Measurements from ENCODE around the gene EMILIN3. TPM values are rescaled to one million over a fixed set of nuclear protein-coding genes. Genes with fewer than 3 reads are reported as not detected.

Gene EMILIN3
- total RNA-seq, 1 experiment from 2014 or later, result 5.9 TPM

DNA sequence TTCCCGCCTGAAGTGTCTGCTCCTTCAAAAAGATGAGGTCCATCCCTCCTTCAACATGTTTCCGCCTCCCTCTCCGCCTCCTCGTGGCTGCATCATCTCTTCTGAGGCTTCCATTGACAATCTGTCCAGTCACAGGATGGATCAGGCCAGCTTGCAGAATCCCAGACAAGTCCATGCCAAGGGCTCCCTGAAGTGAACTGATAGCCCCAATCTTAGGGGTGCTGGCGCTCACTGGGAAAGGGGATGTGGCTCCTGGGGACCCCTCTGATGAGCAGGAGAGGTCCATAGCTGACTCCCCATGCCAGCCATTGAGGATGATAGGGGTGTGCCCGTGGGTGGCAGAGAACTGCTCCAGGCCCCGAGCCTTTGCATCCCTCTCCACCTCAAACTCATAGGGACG, 48.6 kb upstream of the EMILIN3 start:
- TF ChIP-seq, protein P1, sequence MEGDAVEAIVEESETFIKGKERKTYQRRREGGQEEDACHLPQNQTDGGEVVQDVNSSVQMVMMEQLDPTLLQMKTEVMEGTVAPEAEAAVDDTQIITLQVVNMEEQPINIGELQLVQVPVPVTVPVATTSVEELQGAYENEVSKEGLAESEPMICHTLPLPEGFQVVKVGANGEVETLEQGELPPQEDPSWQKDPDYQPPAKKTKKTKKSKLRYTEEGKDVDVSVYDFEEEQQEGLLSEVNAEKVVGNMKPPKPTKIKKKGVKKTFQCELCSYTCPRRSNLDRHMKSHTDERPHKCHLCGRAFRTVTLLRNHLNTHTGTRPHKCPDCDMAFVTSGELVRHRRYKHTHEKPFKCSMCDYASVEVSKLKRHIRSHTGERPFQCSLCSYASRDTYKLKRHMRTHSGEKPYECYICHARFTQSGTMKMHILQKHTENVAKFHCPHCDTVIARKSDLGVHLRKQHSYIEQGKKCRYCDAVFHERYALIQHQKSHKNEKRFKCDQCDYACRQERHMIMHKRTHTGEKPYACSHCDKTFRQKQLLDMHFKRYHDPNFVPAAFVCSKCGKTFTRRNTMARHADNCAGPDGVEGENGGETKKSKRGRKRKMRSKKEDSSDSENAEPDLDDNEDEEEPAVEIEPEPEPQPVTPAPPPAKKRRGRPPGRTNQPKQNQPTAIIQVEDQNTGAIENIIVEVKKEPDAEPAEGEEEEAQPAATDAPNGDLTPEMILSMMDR (conservative IDR thresholded peaks at IDR 0.05), result no peak
- Histone ChIP-seq H4K8ac (replicated peaks; ENCODE audit: insufficient read length, low read depth, low read length) (no peak overlapping the region), H3K18ac (ENCODE audit: insufficient read length, low read depth, low read length) (no peak overlapping the region), H3K4ac (ENCODE audit: low read depth, low read length) (no peak overlapping the region), H2AK5ac (ENCODE audit: insufficient read length, low read length) (no peak overlapping the region), H3K79me2 (ENCODE audit: insufficient read depth, low read length) (no peaks in the 10 kb centered on the region), H3K27ac (ENCODE audit: insufficient read length, low read depth, low read length) (no peak overlapping the region), H4K91ac (ENCODE audit: insufficient read length, low read depth, low read length) (no peak overlapping the region), H3K4me1 (ENCODE audit: insufficient read depth, low read length) (no peaks in the 10 kb centered on the region), H3K14ac (ENCODE audit: insufficient read depth, low read length) (no peak overlapping the region), H2BK5ac (ENCODE audit: insufficient read length, low read length) (no peak overlapping the region), H2BK120ac (ENCODE audit: low read depth, low read length, poor library complexity, severe bottlenecking) (no peak overlapping the region), H3T11ph (ENCODE audit: low read length) (no peak overlapping the region), H2AFZ (ENCODE audit: low read length) (no peak overlapping the region), H3K23ac (ENCODE audit: insufficient read length, low read depth, low read length) (no peak overlapping the region), H3K23me2 (ENCODE audit: insufficient read length, low read depth, low read length, poor library complexity, severe bottlenecking) (no peaks in the 10 kb centered on the region), H4K5ac (ENCODE audit: insufficient read length, low read depth, low read length) (no peak overlapping the region), H3K9ac (ENCODE audit: extremely low read depth, insufficient read length, low read length) (no peak overlapping the region), H2BK12ac (ENCODE audit: insufficient read length, low read depth, low read length) (no peak overlapping the region), H3K9me3 (ENCODE audit: control insufficient read depth, low read depth, low read length) (no peaks in the 10 kb centered on the region), H3K4me2 (ENCODE audit: insufficient read depth, insufficient read length, low read length) (no peak overlapping the region), H2BK20ac (ENCODE audit: low read depth, low read length, poor library complexity, severe bottlenecking) (no peak overlapping the region), H3K79me1 (ENCODE audit: insufficient read depth, low read depth, low read length, poor library complexity, severe bottlenecking) (no peaks in the 10 kb centered on the region), H2BK15ac (ENCODE audit: low read depth, low read length) (no peak overlapping the region), H3K27me3 (ENCODE audit: insufficient read depth, low read length) (no peaks in the 10 kb centered on the region), H3K56ac (ENCODE audit: insufficient read length, low read depth, low read length) (no peak overlapping the region), H4K20me1 (ENCODE audit: control insufficient read depth, insufficient read depth, insufficient read length) (no peaks in the 10 kb centered on the region)
- WGBS (ENCODE audit: extremely low coverage, insufficient read length, low lambda C conversion rate), result no CpG with 5 or more reads among the region's 8 CpGs
- Mint-ChIP-seq H3K36me3 (ENCODE audit: insufficient read depth in 1 of 3, low read depth in 3 of 3) (peaks cover 32 to 83% (median 81%) of the 10 kb centered on the region in 3 experiments; a peak in 6 of 7 replicates), H3K4me3 (no peak overlapping the region), H3K4me1 (no peaks in the 10 kb centered on the region), H3K27ac (no peak overlapping the region), H3K27me3 (ENCODE audit: low read depth) (no peaks in the 10 kb centered on the region), H3K9me3 (no peaks in the 10 kb centered on the region)
- DNase-seq, result no peak
